HG03139 (cell line): ENCODE results near the gene ZNF653.
"Not testable (repeated sequence)": the region's sequence is repeated elsewhere in the genome, so short reads cannot be mapped to it uniquely, and the experiment has no call there.

Experiments
- ATAC-seq: cut with Tn5 transposase; IDR thresholded peaks from one replicate; pipeline ENCODE4 v1.9.1; 2021; ENCODE audit not compliant: unreplicated experiment

Gene ZNF653

DNA sequence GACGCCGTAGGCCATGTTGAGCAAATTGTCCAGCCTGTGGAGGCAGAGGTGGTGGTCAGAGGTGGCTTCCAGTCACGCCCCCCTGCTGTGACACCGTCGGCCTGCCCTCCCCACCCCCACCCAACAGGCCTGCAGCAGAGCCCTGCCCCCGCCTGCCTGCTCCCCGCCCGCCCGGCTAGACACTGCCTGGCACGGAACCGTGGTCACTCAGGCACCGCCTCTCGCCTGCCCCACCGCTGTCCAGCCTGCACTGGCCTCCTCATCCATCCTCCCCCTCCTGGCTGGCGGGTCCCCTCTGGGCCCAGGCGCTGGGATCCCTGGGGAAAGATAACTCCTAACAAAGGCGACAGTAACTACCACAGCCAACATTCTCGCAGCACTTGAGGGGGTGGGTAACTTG lies 48.5 kb downstream of the ZNF653 start:
- no peak for ATAC-seq

DNA sequence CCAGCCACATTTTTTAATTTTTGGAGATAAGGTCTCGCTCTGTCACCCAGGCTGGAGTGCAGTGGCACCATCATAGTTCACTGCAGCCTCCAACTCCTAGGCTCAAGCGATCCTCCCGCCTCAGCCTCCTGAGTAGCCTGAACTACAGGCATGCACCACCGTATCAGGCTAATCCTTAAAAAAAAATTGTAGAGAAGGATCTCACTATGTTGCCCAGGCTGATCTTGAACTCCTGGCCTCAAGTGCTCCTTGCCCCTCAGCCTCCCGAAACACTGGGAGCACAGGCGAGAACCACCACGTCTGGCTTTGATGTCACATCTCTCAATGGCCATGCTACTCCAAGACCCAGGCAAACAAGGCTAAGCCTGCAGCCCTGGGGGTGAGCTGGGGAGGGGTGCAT lies 49.0 kb downstream of the ZNF653 start:
- ATAC-seq: no peak

DNA sequence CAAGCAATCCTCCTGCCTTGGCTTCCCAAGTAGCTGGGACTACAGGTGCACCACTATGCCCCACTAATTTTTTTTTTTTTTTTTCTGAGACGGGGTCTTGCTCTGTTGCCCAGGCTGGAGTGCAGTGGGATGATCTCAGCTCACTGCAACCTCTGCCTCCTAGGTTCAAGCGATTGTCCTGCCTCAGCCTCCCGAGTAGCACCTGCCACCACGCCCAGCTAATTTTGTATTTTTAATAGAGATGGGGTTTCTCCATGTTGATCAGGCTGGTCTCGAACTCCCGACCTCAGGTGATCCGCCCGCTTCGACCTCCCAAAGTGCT lies 50.4 kb downstream of the ZNF653 start:
- ATAC-seq: not testable (repeated sequence)

DNA sequence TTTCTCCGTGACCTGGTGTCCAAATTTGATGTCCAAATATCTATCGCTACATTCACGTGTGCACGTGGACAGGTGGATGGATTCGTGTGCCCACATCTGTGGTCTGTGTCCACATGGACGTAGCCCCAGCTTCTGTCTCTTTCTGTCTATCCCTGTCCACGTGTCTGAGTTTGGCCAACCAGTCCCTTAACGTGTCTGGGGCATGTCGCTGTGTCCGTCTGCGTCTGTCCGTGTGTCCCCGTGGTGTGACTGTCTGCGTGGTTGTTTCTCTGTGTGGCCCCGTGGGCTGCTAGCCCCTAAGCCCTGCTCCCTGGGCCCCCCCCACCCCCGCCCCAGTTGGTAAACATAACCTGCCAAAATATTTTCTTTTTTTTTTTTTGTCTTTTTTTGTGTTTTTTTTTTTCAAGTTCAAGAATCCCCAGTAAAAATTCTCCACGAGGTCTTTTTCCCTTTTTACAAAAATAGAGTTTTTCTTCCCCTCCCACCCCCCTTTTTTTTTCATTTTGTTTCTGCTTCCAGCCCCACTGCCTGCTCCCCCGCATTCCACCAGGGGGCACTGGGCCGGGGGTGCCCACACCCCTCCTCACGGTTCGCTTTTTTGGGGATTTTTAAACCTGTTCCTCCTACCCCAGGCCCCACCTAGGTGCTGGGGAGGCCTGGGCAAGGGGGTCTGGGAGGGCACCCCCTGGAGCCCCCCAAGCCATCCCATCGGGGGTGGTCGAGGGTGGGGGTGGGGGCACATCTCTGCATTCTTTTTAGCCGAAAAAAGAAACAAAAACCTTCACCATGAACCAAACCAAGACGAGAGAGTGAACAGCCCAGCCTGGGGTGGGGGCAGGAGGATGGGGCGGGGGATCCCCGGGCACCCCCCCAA lies 51.9 kb downstream of the ZNF653 start:
- no peak for ATAC-seq

DNA sequence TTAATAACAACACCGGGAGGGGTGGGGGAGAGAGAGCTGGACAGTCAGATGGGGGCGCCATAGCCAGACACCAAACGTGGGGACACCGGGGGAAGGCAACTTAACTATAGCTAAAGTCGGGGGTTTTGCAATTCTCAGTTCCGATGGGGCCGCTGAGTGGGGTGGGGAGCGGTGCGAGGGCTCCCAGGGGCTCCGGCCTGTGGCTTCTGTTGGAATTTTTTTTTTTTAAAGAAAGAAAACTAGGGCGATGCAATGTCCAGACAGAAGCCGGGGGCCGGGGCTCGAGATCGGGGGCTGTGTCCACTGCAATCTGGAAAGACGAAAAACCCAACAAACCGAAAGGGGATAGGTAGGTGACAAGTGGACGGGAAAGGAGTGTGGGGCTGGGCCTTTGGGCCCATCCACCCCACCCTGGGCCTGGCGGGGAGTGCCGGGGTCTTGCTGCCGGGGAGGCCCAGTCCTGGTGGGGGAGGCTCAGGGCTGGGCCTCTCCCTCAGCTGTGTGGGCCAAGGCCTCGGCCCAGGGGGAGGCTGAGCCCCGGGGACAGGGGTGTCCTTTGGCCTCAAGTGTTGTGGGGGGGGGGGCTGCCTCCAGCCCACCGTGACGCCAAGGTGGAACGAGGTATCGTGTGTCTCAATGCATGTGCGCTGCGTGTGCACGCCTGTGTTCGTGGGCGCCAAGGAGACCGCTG lies 52.9 kb downstream of the ZNF653 start:
- no peak for ATAC-seq

DNA sequence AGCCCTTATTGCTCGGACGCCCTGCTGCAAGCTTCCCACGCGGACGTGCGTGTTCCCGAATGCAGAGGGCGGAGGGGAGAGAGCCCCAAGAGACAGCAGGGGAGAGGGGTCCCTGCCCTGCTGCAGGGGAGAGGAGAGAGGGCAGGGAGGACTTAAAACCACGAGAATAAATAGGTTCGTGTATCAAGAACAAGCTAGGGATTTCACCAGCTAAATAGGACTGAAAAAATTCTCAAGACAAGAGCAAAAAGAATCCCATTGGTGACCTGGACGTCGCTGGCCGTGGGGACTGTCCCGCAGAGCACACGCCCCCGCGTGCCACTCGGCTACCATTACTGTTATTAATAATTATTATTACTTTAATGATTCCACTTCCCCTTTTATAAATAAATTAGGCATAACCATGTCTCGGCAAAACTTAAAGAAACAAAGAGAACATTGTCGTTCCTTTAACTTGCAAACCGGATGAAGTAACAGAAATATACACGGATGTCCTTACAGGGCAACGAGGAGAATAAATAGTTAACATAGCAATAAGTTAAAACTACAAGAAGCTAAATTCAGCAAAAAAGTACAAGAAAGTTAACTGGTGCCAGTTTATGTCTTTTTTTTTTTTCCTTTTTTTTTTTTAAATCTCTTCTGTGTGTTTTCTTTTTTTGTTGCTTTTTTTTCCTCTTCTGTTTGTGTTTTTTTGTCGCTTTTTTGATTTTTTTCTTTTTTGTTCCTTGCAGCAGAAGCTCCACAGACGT lies 53.6 kb downstream of the ZNF653 start:
- ATAC-seq: no peak

DNA sequence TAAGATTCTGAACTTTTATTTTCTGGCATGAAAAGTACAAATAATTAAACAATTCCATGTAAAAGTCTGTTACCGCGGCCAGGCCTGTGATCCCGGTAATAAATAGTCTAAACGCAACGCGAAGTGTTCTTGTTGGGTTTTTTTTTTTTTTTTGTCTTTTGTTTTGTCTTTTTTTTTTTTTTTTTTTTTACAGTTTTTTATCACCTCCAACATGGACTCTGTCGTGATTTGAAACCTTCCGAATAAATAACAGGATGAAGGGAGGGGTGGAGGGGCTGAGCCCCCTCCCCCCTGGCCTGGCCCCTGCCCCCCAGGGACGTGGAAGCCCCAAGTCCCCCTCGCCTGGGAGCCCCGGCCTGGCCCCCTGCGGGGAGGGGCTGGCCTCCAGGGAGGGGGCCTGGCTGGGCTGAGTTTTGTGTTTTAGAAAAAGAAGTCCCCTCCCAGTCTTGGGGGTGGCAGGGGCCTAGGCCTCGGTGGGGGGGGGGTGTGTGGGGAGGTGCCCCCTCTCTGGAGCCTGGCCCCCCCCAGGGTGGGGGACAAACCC lies 54.2 kb downstream of the ZNF653 start:
- ATAC-seq: no peak

DNA sequence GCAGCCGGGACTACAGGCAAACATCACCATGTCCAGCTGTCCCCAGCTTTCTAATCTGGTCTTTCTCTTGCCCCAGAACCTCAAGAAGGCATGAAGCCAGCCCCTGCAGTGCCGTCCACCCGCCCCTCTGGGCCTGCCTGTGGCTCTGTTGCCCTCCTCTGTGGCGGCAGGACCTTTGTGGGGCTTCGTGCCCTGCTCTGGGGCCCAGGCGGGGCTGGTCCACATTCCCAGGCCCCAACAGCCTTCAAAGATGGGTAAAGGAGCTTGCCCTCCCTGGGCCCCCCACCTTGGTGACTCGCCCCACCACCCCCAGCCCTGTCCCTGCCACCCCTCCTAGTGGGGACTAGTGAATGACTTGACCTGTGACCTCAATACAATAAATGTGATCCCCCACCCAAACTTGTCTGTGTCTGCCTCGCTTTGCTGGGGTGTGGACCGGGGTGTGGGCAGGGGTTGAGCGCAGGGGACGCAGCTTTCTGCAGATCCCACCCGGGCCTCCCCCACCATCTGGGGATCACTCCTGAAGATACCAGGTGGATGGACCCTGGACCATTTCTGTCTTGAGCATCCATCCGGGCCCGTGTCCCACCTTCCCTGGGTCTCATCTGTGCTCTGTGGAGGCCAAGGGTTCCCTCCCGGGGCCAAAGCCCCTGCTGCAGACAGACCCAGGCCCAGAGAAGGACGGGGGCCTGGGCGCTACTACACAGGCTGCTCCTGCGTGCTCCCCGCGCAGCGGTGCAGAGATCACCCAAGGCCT lies 54.9 kb downstream of the ZNF653 start:
- ATAC-seq: no peak

DNA sequence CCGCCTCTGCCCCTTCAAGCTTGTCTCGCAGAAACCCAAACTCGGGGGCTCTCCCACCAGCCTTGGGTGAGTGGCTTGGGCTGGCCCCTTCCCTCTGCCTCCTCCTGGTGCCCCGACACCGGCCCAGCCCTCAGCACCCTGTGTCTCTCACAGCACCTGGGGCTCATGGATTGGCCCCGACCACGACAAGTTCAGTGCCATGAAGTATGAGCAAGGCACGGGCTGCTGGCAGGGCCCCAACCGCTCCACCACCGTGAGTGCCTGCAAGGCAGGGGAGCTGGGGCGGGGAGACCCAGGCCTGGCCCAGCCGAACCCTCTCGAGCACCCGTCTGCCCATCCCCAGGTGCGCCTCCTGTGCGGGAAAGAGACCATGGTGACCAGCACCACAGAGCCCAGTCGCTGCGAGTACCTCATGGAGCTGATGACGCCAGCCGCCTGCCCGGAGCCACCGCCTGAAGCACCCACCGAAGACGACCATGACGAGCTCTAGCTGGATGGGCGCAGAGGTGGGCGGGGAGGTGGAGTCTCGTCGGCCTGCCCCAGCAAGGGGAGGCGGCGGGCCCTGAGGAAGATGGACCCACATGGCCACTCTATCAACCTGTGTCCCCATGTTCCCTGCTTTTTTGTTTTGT lies 56.6 kb downstream of the ZNF653 start:
- no peak for ATAC-seq

DNA sequence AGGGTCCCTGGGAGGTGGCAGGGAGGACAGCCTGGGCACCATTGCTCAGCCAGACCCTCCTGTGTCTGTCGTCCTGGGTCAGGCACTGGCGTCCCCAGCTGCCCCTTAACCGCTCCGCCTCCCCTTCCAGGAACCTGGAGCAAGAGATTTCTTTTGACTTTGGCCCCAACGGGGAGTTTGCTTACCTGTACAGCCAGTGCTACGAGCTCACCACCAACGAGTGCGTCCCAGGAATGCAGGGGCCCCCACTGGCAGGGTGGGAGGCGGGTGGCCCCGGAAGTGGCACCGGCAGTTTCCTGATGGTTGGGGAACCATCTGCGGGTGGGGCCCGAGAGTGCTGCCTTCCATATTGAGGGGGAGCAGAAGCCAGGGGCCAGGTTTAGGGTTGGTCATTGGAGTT lies 57.2 kb downstream of the ZNF653 start:
- no peak for ATAC-seq

DNA sequence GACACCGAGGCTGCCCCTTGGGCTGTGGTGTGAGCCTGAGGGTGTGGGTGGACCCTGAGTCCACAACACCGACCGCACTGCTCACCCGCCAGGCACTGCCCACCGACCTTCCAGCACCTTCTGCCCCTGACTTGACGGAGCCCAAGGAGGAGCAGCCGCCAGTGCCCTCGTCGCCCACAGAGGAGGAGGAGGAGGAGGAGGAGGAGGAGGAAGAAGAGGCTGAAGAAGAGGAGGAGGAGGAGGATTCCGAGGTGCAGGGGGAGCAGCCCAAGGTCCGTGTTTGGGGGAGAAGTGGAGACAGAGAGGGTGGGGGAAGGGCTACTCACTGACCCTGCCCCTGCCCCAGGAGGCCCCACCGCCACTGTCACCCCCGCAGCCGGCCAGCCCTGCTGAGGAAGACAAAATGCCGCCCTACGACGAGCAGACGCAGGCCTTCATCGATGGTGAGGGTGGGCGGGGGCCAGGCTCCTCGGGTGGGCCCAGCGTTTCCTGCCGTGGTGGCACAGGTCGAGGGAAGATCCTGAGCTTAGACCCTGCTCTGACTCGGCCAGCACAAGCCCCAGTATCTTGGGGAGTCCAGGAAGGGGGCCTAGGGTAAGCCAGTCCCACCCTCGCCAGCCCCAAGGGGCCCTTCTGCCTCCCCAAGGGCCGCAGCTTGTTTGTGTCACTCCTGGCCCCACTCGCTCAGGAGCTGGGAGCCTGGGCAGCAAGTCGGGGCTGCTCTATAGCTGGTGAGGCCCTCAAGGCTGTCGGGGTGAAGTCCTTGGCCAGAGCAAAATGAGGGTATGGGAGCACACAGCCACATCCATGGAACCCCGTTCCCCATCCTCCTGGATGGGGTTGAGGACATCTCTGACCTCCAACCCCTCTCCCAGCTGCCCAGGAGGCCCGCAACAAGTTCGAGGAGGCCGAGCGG lies 58.0 kb downstream of the ZNF653 start:
- no peak for ATAC-seq

DNA sequence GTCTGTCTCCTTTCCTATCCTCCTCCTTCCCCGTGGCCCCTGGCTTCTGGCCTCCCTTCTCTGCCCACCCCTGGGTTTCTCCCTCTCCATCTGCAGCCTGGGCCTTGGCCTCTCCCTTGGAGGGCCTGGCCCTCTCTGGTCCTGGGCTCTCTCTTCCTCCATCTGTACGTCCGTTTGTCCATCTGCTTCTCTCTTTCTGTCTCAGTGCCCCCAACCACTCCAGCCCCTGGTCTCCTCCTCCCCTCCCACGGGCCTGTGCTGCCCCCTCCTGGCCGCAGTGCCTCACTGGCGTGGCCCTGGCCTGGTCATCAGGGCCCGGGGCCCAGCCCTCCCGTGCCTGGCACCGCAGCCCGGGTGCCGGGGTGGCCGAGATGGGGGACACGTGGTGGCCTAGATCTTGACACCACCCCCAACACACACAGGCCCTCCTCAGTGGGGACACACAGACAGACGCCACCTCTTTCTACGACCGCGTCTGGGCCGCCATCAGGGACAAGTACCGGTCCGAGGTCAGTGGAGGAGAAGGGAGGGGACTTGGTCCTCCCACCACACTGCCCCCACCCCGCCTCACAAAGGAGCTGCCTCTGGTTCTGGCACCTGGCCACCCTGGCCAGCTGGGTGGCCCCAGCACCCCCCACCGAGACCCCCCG lies 58.9 kb downstream of the ZNF653 start:
- no peak for ATAC-seq

DNA sequence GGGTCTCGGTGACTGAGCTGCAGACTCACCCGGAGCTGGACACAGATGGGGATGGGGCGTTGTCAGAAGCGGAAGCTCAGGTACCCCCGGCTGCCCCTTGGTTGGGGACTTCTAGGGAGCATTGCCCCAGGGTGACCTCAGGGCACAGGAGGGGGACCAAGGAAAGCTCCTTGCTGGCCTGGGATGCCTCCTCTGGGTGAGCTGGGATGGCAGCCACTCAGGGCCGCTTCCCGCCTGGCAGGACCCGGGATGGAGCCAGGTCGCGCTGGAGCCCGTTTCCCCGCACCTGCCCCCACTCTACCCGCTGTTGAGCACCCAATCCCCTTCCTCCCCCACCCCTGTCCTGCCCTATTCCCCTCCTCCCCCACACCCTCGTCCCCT lies 59.4 kb downstream of the ZNF653 start:
- ATAC-seq: no peak

DNA sequence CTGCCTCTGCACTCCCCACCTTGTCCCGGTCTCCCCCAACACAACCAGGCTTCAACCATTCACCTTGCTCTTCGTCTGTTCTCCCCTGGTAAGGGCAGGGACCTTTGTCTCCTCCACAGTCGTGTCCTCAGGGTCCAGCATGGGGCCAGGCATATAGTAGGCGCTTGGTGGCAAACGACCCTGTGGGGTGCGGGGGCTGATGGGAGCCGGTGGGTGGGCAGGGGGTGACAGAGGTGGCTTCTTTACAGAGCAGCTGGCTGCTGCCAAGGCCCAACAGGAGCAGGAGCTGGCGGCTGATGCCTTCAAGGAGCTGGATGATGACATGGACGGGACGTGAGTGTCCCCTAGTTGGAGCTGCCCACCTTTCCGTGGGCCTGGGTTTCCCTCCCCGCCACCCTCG lies 60.5 kb downstream of the ZNF653 start:
- ATAC-seq: no peak

DNA sequence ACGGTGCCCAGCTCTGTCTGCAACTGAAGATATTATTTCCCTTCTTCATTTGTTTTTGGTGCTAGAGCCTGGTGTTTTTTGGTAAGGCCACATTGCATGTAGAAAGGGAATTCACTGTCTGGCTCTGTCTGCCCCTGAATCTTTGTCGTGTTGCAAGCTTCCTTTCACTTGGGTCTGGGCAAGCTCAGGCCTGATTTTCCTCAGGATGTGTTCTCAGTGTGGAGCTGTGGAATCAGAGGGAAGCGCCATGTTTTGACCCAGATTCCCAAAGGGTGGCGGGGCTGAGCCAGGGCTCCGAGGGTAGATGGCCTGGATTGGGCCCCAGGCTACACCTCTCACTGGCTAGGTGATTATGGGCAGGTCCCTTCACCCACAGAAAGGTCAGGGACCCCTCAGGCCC lies 61.6 kb downstream of the ZNF653 start:
- ATAC-seq: no peak

DNA sequence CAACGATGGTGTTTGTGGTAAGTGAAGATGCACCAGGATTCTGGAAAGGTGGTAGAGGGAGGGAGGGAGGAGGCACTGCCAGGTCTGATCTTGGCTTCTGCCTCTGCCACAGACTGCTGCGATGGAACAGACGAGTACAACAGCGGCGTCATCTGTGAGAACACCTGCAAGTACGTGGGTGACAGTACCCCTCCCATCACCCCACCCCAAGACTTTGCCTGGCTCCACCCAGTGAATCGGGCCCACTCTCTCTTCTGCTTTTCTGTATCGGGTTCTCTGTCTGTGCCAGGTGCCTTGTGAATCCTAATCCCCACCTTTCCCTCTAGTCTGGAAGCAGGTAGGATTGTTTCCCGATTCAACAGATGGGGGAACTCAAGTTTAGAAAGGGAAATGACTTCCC lies 67.7 kb downstream of the ZNF653 start:
- no peak for ATAC-seq

DNA sequence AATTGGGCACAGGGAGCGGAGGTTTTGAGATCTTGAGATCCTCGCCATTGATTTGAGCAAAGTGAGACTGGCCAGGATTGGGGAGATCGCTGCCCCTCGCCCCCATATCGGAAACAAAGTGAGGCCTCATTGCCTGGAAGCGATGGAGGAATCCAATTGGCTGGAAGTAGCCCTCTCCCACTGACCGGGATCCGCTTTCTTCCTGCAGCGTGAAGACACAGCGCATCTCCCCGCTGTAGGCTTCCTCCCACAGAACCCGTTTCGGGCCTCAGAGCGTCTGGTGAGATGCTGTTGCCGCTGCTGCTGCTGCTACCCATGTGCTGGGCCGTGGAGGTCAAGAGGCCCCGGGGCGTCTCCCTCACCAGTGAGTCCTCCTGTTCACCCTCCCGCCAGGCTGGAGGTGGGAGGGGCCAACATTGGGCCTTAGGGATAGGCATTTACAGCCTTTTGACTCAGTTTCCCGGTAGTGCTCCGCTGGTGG lies 69.8 kb downstream of the ZNF653 start:
- ATAC-seq: no peak

DNA sequence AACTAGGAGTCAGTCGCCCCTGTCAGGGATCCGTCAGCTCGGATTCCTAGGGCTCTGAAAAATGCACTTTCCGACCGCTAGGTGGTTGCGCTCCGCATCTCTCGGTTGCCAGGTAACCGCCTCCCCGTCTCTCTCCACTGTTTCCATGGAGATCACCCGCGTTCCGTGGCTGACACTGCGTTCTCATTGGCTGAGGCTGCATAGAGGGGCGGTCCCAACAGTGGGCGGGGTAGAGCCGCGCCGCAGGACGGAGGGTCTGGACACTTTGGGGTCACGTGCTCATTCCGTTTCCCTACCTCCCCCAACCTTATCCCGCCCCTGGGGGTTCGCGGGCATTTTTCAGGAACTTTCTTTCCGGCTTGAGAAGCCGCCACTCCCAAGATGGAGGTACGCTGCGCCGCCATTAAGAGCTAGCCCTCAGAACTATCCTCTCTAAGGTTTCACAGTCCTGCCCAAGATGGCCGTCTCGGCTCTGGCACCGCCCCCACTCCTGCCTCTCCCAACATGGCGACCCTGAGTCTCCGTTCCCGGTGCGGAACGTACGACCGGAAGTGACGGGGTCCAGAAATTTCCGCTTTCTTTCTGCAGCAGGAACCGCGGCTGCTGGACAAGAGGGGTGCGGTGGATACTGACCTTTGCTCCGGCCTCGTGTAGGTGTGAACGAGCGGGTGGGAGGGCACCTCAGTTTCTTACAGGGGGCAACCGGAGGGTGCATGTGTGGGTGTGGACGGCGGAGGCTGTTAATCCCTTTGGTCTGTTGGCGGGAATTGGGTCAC lies 70.4 kb downstream of the ZNF653 start, which contains the start of the genes ODAD3 and PRKCSH:
ODAD3 (minus strand) TSS at position 65 of the 776 bp plus-strand sequence. CDS start 105 bp downstream, outside the sequence.
PRKCSH (plus strand) TSS at position 579 of the 776 bp plus-strand sequence. CDS start 483 bp downstream, outside the sequence.
- ATAC-seq: peak; percentile 85
